ENCODE data around the gene MAVS.

Gene MAVS

DNA sequence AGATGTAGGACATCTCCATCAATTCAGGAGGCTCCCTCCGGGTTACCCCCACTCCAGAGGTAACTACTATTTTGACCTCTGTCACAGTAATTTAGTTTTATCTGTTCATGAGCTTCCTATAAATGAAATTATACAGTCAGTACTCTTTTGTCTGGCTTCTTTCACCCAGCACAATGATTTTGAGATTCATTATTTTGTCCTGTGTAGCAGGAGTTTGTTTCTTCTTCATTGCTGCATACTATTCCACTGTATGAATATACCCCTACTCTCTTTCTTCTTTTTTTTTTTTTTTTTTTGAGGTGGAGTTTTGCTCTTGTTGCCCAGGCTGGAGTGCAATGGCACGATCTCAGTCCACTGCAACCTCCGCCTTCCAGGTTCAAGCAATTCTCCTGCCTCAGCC lies 38.1 kb upstream of the MAVS start:
- Mint-ChIP-seq H3K36me3 (ENCODE audit: low read depth) (peaks cover 44% of the 10 kb centered on the region), H3K27ac (no peak overlapping the region), H3K4me3 (no peak overlapping the region), H3K27me3 (ENCODE audit: low read depth) (no peaks in the 10 kb centered on the region), H3K9me3 (no peaks in the 10 kb centered on the region), H3K4me1 (ENCODE audit: low read depth) (peaks cover 63% of the 10 kb centered on the region)

DNA sequence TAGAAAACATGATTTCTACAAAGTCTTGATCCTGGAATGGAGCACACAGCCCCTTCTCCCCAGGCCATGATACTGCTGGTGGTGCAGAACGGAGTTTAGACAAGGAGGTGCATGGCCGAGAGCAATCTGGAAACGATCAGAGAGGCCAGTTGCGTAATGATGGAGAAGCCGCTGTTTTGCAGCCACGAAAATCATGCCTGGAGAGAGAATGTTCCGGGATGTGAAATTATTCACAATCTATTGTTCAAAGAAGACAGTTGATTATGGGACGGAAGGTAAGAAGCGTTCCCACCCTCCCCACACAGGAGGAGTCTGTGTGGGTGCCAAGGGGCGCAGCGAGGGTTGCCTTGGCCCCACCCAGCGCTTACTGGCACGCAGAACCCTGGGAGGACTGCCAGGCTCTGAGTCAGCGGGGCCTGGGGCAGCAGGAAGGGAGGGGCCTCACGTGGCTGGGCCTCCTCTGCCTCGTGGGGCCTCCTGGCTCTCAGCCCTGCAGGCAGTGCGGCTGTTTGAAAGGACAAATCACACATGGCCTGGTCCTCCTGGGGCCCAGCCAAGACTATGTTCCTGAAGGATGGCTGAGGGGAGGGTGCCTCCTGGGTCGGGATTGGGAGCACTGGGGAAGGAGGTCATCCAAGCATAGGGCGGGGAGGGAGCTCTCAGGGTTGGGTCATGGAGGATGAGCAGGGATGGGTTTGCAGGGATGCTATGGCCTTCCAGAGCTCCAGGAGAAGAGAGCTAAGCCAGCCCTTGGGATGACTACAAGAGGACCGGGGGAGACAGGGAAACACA lies 35.0 kb upstream of the MAVS start:
- H3K27me3 Mint-ChIP-seq (ENCODE audit: low read depth): no peaks in the 10 kb centered on the region
- no peaks in the 10 kb centered on the region for H3K9me3 Mint-ChIP-seq
- H3K4me3 Mint-ChIP-seq: peak overlapping the region; percentile 78
- peaks cover 25% of the 10 kb centered on the region for H3K36me3 Mint-ChIP-seq (ENCODE audit: low read depth)
- H3K4me1 Mint-ChIP-seq (ENCODE audit: low read depth): peaks cover 57% of the 10 kb centered on the region
- H3K27ac Mint-ChIP-seq: peak overlapping the region; percentile 98

DNA sequence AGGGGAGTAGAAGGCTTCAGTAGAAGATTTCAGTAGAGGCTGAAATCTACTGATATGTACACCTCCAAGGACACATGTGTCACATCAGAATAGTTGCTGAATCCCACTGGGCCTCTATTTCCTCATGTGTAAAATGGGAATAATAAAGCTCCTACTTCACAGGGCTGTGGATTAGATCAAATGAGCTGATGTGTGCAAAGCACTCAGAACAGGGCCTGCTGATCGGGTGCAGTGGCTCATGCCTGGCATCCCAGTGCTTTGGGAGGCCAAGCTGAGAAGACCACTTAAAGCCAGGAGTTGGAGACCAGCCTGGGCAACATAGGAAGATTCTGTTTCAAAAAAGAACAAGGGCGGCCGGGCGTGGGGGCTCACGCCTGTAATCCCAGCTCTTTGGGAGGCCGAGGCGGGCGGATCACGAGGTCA lies 34.4 kb upstream of the MAVS start:
- H3K27me3 Mint-ChIP-seq (ENCODE audit: low read depth): no peaks in the 10 kb centered on the region
- peaks cover 54% of the 10 kb centered on the region for H3K4me1 Mint-ChIP-seq (ENCODE audit: low read depth)

DNA sequence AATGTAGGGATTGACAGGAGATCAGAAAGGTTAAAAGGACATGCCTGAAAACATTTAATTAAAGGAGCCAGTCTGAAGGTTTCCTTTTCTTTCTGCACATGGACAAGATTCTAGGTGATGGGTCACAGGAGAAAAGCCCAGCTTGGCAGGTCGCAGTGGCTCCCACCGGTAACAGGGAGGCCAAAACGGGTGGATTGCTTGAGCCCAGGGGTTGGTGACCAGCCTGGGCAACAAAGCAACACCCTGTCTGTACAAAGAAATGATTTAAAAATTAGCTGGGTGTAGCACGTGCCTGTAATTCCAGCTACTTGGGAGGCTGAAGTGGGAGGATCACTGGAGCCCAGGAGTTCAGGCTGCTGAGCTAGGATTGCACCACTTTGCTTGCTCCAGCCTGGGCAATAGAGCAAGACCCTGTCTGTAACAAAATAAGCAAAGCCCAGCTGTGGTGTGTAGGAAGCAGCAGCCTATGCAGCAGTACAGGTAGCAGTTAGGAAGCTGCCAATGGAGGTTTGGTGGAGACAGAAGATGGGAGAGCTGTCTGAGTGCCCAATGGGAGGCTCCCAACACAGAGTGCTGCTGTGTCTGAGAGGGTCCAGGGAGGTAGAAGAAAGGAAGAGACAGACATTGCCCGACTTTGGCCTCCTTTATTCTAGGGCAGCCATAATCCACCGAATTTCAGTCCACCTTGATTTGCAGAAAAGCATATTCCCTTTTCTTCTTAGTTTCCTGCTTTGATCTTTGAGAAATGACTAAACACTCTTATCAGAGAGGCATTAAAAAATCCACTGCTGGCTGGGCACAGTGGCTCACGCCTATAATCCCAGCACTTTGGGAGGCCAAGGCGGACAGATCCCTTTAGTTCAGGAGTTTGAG lies 33.4 kb upstream of the MAVS start:
- Mint-ChIP-seq H3K4me1 (ENCODE audit: low read depth) (peaks cover 53% of the 10 kb centered on the region), H3K27ac (peak overlapping the region; percentile 56)

More for the DNA sequence above, 34.4 kb upstream of the MAVS start:
- H3K27ac Mint-ChIP-seq: peak overlapping the region; percentile 98
- H3K4me3 Mint-ChIP-seq: peak overlapping the region; percentile 78
- peaks cover 19% of the 10 kb centered on the region for H3K36me3 Mint-ChIP-seq (ENCODE audit: low read depth)
- no peaks in the 10 kb centered on the region for H3K9me3 Mint-ChIP-seq

DNA sequence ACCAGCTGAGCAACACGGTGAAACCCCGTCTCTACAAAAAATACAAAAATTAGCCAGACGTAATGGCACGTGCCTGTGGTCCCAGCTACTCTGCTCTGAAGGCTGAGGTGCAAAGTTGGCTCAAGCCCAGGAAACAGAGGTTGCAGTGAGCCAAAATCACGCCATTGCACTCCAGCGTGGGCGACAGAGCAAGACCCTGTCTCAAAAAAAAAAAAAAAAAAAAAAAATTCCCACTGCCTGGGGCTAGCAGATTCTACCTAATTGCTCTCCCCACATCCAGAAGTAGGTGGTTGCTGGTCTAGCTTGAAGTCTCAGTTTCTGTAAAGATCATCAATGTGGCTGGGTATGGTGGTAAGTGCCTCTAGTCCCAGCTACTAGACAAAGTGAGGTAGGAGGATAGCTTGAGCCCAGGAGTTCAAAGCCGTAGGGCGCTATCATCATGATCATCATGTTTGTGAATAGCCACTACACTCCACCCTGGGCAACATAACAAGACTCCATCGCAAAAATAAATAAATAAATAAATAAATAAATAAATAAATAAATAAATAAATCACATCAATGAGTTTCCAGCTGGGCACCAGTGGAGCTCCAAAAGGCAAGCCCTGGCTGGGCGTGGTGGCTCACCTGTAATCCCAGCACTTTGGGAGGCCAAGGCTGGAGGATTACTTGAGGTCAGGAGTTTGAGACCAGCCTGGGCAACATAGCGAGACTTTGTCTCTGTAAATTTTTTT lies 32.6 kb upstream of the MAVS start:
- no peaks in the 10 kb centered on the region for H3K27me3 Mint-ChIP-seq (ENCODE audit: low read depth)
- H3K9me3 Mint-ChIP-seq: no peaks in the 10 kb centered on the region
- peak overlapping the region; percentile 71 for H3K27ac Mint-ChIP-seq
- peaks cover 15% of the 10 kb centered on the region for H3K36me3 Mint-ChIP-seq (ENCODE audit: low read depth)
- H3K4me1 Mint-ChIP-seq (ENCODE audit: low read depth): peaks cover 58% of the 10 kb centered on the region
- no peak overlapping the region for H3K4me3 Mint-ChIP-seq

More for the DNA sequence above, 33.4 kb upstream of the MAVS start:
- no peaks in the 10 kb centered on the region for H3K9me3 Mint-ChIP-seq
- no peaks in the 10 kb centered on the region for H3K27me3 Mint-ChIP-seq (ENCODE audit: low read depth)
- no peak overlapping the region for H3K4me3 Mint-ChIP-seq
- peaks cover 16% of the 10 kb centered on the region for H3K36me3 Mint-ChIP-seq (ENCODE audit: low read depth)

DNA sequence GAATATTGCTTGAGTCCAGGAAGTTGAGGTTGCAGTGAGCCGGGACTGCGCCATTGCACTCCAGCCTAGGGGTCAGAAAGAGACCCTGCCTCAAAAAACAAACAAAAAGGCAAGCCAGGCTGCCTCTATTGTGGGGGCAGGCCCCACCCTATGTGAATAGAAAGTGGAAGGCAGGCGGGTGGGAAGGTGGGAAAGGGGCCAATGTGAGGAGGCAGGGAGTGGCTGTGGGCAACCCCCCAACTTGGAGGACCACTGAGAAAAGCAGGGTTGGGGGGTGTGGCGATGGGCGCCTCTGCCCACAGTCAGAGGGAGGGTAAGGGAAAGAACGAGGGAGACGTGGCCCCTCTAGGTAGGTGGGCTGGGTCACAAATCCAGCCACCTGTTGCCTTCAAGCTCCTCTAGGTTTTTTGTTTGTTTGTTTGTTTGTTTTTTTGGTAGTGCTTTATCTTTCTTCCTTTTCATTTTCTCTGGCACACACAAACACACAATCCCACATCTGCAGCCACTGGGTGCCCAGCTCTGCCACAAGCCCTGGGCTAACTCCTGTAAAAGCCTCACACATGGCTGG lies 31.6 kb upstream of the MAVS start:
- Mint-ChIP-seq H3K27me3 (ENCODE audit: low read depth) (no peaks in the 10 kb centered on the region), H3K27ac (peak overlapping the region; percentile 89), H3K4me3 (peak overlapping the region; percentile 28), H3K4me1 (ENCODE audit: low read depth) (peaks cover 64% of the 10 kb centered on the region), H3K36me3 (ENCODE audit: low read depth) (peaks cover 15% of the 10 kb centered on the region), H3K9me3 (no peaks in the 10 kb centered on the region)

DNA sequence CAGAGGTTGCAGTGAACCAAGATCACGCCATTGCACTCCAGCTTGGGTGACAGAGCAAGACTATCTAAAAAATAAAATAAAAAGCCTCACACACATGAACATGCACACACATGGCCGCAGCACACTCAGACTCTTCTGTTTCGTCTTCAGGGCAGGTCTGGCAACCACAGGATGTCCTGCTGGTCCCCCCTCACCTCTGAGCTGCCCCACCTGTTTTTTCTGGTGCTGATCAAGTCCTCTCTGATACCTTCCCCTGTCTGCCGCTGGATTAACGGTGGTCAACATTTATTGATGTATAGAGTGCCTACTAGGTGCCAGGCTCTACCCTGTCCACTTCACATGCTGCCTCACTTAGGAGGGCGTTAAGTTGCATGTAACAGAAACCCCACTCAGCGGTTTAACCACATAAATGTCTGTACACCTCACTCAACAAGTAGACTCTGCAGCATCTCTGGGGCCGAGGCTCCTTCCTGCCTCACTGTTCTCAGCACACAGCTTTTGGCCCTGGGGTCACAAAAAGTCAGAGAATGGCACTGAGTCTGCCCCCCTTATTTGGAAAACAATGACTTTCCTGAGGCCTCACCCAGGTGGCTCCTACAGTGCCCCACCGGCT lies 30.8 kb upstream of the MAVS start:
- peaks cover 62% of the 10 kb centered on the region for H3K4me1 Mint-ChIP-seq (ENCODE audit: low read depth)
- H3K36me3 Mint-ChIP-seq (ENCODE audit: low read depth): peaks cover 15% of the 10 kb centered on the region
- H3K27me3 Mint-ChIP-seq (ENCODE audit: low read depth): no peaks in the 10 kb centered on the region
- no peaks in the 10 kb centered on the region for H3K9me3 Mint-ChIP-seq
- H3K27ac Mint-ChIP-seq: peak overlapping the region; percentile 89
- peak overlapping the region; percentile 79 for H3K4me3 Mint-ChIP-seq

DNA sequence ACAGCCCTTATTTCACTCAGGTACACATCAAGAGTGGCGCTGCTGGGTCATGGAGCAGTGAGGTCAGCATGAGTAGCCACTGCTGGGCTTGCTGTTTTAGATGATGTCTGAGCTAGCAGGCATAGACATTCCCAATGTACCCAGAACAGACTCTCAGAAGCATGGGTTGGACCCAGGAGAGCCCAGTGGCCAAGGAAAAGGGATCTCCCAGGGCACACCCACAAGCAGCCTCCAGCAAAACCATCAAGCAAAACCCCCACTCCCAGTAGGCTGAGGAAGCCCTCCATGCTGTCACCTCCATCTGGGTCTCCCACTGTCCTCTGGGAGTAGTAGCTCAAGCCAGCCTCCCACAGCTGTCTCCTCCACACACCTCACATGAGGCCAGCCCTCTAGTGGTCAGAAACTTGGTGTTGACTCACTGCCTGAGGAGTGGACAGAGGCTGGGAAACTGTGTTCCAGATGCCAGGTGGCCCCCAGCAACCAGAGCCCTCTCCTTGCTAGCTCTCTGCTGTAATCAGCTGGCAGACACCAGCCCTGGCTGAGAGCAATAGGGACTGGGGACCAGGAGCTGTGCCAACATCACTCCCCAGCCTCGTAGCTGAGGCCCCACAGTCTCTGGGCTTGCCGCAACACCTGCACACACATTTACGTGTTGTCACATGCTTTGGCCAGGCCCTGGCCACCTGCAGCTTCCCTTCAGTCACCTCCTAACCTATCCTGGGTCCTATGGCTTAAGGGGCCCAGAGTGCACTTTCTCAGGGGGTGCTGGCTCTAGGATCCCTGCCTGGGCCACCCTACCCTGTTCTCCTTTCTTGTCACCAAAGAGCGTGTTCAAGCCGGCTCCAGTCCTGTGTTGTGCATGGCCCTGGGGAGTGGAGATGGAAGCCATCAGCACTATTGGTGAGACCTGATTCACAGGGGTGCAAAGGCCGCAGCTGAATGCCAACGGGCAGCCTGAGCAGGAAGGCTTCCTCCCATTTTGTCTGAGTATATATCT lies 28.2 kb upstream of the MAVS start:
- H3K4me3 Mint-ChIP-seq: peak overlapping the region; percentile 52
- peaks cover 13% of the 10 kb centered on the region for H3K36me3 Mint-ChIP-seq (ENCODE audit: low read depth)
- peaks cover 41% of the 10 kb centered on the region for H3K4me1 Mint-ChIP-seq (ENCODE audit: low read depth)
- H3K27ac Mint-ChIP-seq: peak overlapping the region; percentile 59
- H3K27me3 Mint-ChIP-seq (ENCODE audit: low read depth): no peaks in the 10 kb centered on the region
- H3K9me3 Mint-ChIP-seq: no peaks in the 10 kb centered on the region

DNA sequence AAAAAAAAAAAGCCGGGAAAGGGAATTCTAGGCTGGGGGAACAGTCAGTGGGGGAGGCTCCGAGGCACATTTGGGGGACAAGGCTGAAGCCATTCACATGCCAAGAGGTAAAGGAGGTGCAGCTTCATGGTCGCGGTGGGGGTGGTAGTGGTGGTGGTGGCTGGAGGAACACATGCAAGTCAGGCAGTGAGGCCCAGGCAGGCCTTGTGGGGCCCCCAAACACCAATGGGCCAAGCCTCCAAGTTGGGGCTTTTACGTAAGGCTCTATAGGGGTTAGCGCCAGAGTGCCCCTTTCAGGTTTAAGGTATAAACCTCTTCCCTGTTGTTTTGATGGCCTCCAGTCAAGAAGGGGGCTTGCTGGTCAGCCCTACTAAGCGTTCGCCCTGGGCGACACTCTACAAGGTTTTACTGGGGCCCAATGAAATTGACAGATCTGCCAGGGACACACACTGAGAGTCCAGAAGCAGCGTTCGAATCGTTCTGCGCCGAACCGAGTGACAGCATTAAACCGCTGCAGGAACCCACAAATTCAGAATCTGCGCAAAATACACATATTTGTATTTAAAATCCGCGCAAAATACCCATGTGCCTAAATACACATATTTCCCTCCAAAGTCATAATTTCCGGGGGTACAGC lies 27.1 kb upstream of the MAVS start:
- Mint-ChIP-seq H3K4me3 (peak overlapping the region; percentile 87), H3K36me3 (ENCODE audit: low read depth) (peaks cover 13% of the 10 kb centered on the region), H3K27ac (peak overlapping the region; percentile 77), H3K4me1 (ENCODE audit: low read depth) (peaks cover 40% of the 10 kb centered on the region), H3K9me3 (no peaks in the 10 kb centered on the region), H3K27me3 (ENCODE audit: low read depth) (no peaks in the 10 kb centered on the region)

DNA sequence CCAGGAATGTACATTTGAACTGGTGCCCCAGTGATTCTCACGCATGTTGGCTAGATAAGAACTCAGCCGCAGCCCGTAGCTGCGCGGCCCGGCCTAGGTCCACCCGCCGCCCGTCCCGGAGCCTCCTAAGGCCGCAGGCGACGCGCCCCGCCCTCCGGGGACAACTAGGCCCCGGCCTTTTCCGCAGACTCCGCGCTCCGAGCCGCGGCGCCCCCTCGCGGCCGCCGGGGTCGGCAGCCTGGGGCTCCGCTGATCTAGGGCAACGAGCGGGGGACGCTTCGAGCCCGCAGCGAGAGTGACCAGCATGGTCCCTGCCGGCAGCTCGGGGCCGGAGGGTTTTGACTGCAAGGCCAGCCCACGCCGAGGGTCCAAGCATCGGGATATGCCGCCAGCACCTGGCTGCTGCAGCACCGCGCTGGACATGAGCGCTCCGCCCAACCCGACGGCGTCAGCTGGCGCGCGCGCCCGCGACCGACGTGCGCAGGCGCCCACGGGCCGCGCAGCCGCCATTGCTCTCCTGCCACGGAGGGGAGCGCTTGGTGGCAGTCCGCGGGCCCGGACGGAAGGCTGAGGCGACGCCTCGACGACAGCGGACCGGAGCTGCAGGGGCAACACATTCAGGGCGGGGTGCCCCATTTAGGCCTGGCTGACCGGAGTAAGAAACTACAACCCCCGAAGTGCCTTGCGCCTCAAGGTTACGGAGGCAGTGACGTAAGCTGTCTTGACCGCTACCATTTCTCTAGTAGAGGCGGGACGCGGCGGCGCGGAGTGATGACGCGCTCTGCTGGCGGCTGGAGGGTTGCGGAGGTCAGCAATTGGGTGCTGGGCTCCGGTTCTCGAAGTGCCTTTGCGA lies 26.4 kb upstream of the MAVS start, which contains the start of gene AP5S1:
Gene AP5S1, plus strand, starts transcription at position 500 of the 853 bp plus-strand sequence. CDS start 1,571 bp downstream, outside the sequence.
- H3K4me3 Mint-ChIP-seq: peak within 1 kb of the TSS; percentile 87
- peak within 1 kb of the TSS; percentile 92 for H3K27ac Mint-ChIP-seq
- peaks cover 38% of the 10 kb centered on the region for H3K4me1 Mint-ChIP-seq (ENCODE audit: low read depth)
- H3K36me3 Mint-ChIP-seq (ENCODE audit: low read depth): peaks cover 15% of the 10 kb centered on the region
- H3K9me3 Mint-ChIP-seq: no peaks in the 10 kb centered on the region
- H3K27me3 Mint-ChIP-seq (ENCODE audit: low read depth): no peaks in the 10 kb centered on the region

DNA sequence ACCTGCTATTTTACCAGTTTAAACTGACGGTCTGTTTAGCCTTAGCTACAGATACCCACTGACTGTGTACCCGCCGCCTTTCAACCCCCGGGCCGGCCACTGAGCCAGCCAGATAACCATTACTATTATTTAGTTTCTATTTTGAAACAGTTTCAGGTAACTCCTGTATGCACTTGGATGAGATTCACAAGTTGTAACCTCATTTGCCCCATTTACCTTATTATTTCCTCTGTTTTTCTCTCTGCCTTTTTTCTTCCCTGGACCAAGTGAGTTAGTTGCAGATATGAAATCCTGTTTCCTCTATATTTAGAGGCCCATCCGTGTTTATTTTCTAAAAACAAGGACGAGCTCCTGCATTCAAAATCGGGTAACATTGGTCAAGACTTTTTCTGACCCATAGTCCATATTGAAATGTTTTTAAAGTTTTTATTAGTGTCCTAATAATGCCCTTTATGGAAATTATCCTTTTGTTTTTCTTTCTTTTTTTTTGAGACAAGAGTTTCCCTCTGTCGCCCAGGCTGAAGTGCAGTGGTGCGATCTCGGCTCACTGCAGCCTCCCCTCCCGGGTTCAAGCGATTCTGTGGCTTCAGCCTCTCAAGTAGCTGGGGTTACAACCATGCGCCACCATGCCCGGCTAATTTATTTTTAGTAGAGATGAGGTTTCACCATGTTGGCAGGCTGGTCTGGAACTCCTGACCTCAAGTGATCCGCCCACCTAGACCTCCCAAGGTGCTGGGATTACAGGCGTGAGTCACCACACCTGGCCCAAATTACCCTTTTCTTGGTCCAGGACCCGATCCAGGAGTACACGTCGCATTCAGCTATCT lies 25.5 kb upstream of the MAVS start:
- H3K9me3 Mint-ChIP-seq: no peaks in the 10 kb centered on the region
- peak overlapping the region; percentile 87 for H3K4me3 Mint-ChIP-seq
- no peaks in the 10 kb centered on the region for H3K27me3 Mint-ChIP-seq (ENCODE audit: low read depth)
- H3K4me1 Mint-ChIP-seq (ENCODE audit: low read depth): peaks cover 30% of the 10 kb centered on the region
- H3K27ac Mint-ChIP-seq: peak overlapping the region; percentile 92
- H3K36me3 Mint-ChIP-seq (ENCODE audit: low read depth): peaks cover 18% of the 10 kb centered on the region
